Measurements from ENCODE around the gene NKX3-2. TPM values are rescaled to one million over a fixed set of nuclear protein-coding genes. Genes with fewer than 3 reads are reported as not detected.

The NKX3-2 gene
- total RNA-seq, 2 donors from 2014 or later: not detected

DNA sequence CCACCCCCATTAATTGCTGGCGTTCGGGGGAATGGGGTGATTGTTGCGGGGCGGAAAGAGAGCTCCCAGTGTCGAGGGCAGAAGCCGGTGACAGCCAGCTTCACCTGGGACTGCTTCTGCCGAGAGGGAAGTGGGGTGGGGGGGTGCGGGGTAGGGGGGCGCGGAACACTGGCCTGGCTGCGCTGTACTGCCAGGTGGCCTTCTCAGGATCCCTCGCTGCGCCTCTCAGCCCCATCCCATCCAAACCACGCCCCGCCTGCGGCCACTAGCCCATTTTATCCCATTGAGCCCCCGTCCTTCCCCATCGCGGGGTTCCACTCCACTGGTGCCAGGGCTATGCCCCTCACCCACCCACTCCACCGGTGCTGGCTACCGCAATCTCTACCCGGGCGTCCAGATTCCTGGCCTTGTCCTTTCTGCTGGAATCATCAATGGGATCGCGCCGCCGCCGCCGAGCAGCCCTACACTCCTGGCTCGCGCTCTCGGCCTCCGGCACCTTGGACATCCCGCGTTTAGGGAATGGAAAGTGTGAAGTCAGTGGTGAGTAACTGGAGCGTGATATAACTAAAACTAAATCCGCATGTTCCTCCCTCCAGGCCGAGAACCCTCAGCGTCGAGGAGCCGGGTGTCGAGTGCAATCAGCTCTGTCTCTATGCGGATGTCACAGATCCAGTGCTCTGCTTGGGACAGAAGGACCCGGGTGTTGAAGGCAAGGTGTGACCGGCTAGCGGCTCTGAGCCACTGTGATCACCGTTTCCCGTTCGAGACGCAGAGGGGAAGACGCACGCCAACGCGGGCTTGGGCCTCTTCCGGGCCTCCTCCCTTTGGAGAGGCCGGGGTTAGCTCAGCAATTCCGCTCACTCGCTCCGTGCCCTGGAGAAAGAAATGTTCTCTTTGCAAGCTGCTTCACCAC, 20.5 kb downstream of the NKX3-2 start:
- H3K27me3 Mint-ChIP-seq: peaks cover 68% of the 10 kb centered on the region
- H3K9me3 ChIP-seq (ENCODE audit: control insufficient read depth, low read length, poor library complexity, severe bottlenecking): peaks cover 3% of the 10 kb centered on the region
- peak overlapping the region; percentile 16 for H3K27ac Mint-ChIP-seq
- H3K4me1 Mint-ChIP-seq: peaks cover 8% of the 10 kb centered on the region
- H3K36me3 Mint-ChIP-seq (ENCODE audit: low read depth): no peaks in the 10 kb centered on the region
- no peak for DNase-seq
- no peak for ATAC-seq
- H3K4me3 Mint-ChIP-seq: peak overlapping the region; percentile 39

- Mint-ChIP-seq H3K36me3 (ENCODE audit: low read depth) (no peaks in the 10 kb centered on the region), H3K4me1 (peaks cover 3% of the 10 kb centered on the region), H3K4me3 (peak overlapping the region; percentile 61), H3K27me3 (peaks cover 60% of the 10 kb centered on the region), H3K27ac (peak overlapping the region; percentile 29)
- ATAC-seq (no peak), DNase-seq (no peak)
- H3K9me3 ChIP-seq (ENCODE audit: control insufficient read depth, low read length, poor library complexity, severe bottlenecking): peaks cover 3% of the 10 kb centered on the region
Measured at GRCh38 chr4:13523105-13523477, 21.2 kb downstream of the NKX3-2 start.

DNA sequence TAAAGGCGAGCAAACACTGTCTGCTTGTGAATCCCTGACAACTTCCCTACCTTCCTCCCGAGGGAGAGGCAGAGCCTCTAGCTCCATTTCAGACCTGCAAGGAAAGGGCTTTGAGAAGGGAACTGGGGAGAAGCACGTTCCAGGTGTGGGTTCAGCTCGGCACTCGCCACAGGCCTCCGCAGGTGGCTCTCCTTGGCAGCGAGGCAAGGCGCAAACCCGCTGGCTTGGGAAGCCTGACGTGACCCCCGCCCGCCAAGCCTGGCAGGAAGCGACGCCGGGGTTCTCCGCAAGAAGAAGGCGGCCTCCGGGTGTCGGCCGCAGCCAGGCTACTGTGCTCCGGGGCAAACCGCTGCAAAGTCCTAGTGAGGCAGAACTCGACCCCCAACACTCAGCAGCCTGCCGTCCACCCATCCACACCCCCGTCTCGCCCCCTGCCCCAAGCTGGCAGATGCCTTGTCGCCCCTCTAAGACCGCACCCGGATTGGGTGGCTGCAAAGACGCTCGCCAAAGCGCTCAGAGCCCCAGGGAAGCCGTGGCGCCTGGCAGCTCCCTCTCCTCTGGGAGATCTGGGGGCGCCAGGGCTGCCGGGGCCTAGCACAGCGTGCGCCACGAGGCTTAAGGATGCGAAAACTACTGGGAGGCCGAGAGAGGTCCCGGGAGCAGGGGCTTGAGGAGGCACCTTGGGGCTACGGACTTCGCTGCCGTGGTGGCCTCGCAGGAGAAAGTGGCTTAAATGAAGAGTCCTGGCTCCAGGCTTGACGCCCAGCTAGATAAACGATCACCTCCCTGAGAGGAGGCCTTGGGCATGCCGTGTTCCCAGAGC, 21.8 kb downstream of the NKX3-2 start:
- Mint-ChIP-seq H3K27ac (peak overlapping the region; percentile 29), H3K4me1 (peaks cover 3% of the 10 kb centered on the region), H3K36me3 (ENCODE audit: low read depth) (no peaks in the 10 kb centered on the region), H3K27me3 (peaks cover 57% of the 10 kb centered on the region), H3K4me3 (peak overlapping the region; percentile 61)
- ATAC-seq: no peak
- H3K9me3 ChIP-seq (ENCODE audit: control insufficient read depth, low read length, poor library complexity, severe bottlenecking): peaks cover 3% of the 10 kb centered on the region
- no peak for DNase-seq

DNA sequence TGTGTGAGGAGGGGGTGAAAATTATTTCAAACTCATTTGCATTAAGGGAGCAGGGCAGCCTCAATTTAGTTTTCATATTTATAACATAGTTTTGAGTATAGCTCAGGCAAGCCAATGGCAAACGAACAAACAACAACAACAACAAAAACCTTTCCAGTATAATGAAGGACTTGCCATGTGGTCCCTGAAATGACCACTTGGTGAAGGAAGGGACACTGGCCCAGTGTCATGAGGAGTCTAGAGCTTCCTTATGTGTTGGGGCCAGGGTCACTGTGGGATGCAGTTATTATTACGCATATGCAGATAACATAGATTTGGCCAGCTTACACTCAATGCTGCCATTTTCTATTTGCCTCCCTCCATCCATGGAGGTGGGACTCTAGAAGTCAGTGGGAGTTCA, 23.3 kb downstream of the NKX3-2 start:
- peaks cover 53% of the 10 kb centered on the region for H3K27me3 Mint-ChIP-seq
- H3K4me1 Mint-ChIP-seq: no peaks in the 10 kb centered on the region
- H3K36me3 Mint-ChIP-seq (ENCODE audit: low read depth): no peaks in the 10 kb centered on the region
- DNase-seq (no peak), ATAC-seq (no peak)
- no peaks in the 10 kb centered on the region for H3K9me3 ChIP-seq (ENCODE audit: control insufficient read depth, low read length, poor library complexity, severe bottlenecking)
- H3K4me3 Mint-ChIP-seq: no peak overlapping the region
- H3K27ac Mint-ChIP-seq: no peak overlapping the region

GRCh38 chr4:13516315-13516860, 27.9 kb downstream of the NKX3-2 start:
- Mint-ChIP-seq H3K4me3 (no peak overlapping the region), H3K27ac (no peak overlapping the region), H3K36me3 (ENCODE audit: low read depth) (peaks cover 2% of the 10 kb centered on the region), H3K27me3 (peaks cover 36% of the 10 kb centered on the region), H3K4me1 (no peaks in the 10 kb centered on the region)
- DNase-seq (no peak), ATAC-seq (no peak)
- H3K9me3 ChIP-seq (ENCODE audit: control insufficient read depth, low read length, poor library complexity, severe bottlenecking): no peaks in the 10 kb centered on the region

DNA sequence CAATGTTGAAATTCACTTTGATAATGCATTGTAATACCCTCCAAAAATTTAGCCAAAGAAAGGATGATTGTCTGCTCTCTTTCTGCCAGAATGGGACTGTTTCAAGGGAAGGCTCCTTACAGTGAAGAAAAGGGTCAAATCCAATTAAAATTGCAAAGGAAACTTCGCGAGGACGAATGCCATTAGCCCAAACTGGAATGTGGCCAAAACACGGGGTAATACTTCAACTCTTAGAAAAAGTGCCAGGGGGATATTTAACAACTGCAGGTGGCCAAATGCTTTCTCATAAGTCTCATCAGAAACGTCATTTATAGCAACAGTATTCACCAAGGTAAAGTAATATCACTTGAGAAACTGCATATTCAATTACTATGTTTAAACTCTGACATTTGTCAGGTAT, 29.0 kb downstream of the NKX3-2 start:
- Mint-ChIP-seq H3K36me3 (ENCODE audit: low read depth) (peaks cover 2% of the 10 kb centered on the region), H3K27me3 (peaks cover 45% of the 10 kb centered on the region), H3K4me3 (no peak overlapping the region), H3K4me1 (no peaks in the 10 kb centered on the region), H3K27ac (no peak overlapping the region)
- ATAC-seq (no peak), DNase-seq (no peak)
- H3K9me3 ChIP-seq (ENCODE audit: control insufficient read depth, low read length, poor library complexity, severe bottlenecking): no peaks in the 10 kb centered on the region

GRCh38 chr4:13514722-13515121, 29.6 kb downstream of the NKX3-2 start:
- H3K36me3 Mint-ChIP-seq (ENCODE audit: low read depth): peaks cover 2% of the 10 kb centered on the region
- DNase-seq: no peak
- ATAC-seq: no peak
- H3K27me3 Mint-ChIP-seq: peaks cover 45% of the 10 kb centered on the region
- no peak overlapping the region for H3K4me3 Mint-ChIP-seq
- no peak overlapping the region for H3K27ac Mint-ChIP-seq
- H3K4me1 Mint-ChIP-seq: no peaks in the 10 kb centered on the region
- H3K9me3 ChIP-seq (ENCODE audit: control insufficient read depth, low read length, poor library complexity, severe bottlenecking): no peaks in the 10 kb centered on the region

- no peaks in the 10 kb centered on the region for H3K9me3 ChIP-seq (ENCODE audit: control insufficient read depth, low read length, poor library complexity, severe bottlenecking)
- H3K36me3 Mint-ChIP-seq (ENCODE audit: low read depth): peaks cover 2% of the 10 kb centered on the region
- no peak overlapping the region for H3K4me3 Mint-ChIP-seq
Measured at GRCh38 chr4:13511101-13511500, 33.2 kb downstream of the NKX3-2 start.

DNA sequence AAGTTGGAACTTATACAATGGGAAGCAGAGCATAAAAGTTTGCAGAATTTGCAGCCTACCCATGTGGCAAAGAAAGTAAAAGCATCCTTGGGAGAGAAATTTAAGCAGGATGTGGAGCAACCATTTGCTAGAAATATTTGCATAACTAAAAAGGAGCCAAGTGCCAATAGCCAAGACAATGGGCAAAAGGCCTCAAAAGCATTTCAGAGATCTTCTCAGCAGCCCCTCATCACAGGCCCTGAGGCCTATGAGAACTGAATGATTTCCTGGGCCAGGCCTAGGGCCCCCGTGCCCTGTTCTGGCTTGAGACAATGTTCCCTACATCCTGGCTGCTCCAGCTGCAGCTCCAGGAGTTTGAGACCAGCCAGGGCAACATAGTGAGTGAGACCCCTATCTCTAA, 34.9 kb downstream of the NKX3-2 start:
- DNase-seq (no peak), ATAC-seq (no peak)
- Mint-ChIP-seq H3K4me1 (no peaks in the 10 kb centered on the region), H3K27me3 (peaks cover 46% of the 10 kb centered on the region), H3K27ac (no peak overlapping the region), H3K4me3 (no peak overlapping the region), H3K36me3 (ENCODE audit: low read depth) (peaks cover 2% of the 10 kb centered on the region)
- H3K9me3 ChIP-seq (ENCODE audit: control insufficient read depth, low read length, poor library complexity, severe bottlenecking): no peaks in the 10 kb centered on the region

More at GRCh38 chr4:13511101-13511500, 33.2 kb downstream of the NKX3-2 start:
- ATAC-seq (no peak), DNase-seq (no peak)
- Mint-ChIP-seq H3K27ac (no peak overlapping the region), H3K27me3 (peaks cover 41% of the 10 kb centered on the region), H3K4me1 (no peaks in the 10 kb centered on the region)

GRCh38 chr4:13504374-13504773, 39.9 kb downstream of the NKX3-2 start:
- no peak overlapping the region for H3K4me3 Mint-ChIP-seq
- no peaks in the 10 kb centered on the region for H3K36me3 Mint-ChIP-seq (ENCODE audit: low read depth)
- H3K4me1 Mint-ChIP-seq: no peaks in the 10 kb centered on the region
- ATAC-seq: no peak
- no peak for DNase-seq
- H3K9me3 ChIP-seq (ENCODE audit: control insufficient read depth, low read length, poor library complexity, severe bottlenecking): no peaks in the 10 kb centered on the region
- peaks cover 41% of the 10 kb centered on the region for H3K27me3 Mint-ChIP-seq
- H3K27ac Mint-ChIP-seq: no peak overlapping the region

GRCh38 chr4:13498469-13498868, 45.8 kb downstream of the NKX3-2 start:
- ATAC-seq (no peak), DNase-seq (no peak)
- H3K9me3 ChIP-seq (ENCODE audit: control insufficient read depth, low read length, poor library complexity, severe bottlenecking): no peaks in the 10 kb centered on the region
- Mint-ChIP-seq H3K27ac (no peak overlapping the region), H3K4me1 (no peaks in the 10 kb centered on the region), H3K36me3 (ENCODE audit: low read depth) (no peaks in the 10 kb centered on the region), H3K27me3 (peaks cover 55% of the 10 kb centered on the region), H3K4me3 (no peak overlapping the region)

GRCh38 chr4:13496605-13497004, 47.7 kb downstream of the NKX3-2 start:
- H3K4me3 Mint-ChIP-seq: no peak overlapping the region
- no peaks in the 10 kb centered on the region for H3K36me3 Mint-ChIP-seq (ENCODE audit: low read depth)
- H3K4me1 Mint-ChIP-seq: no peaks in the 10 kb centered on the region
- H3K27me3 Mint-ChIP-seq: peaks cover 59% of the 10 kb centered on the region
- H3K9me3 ChIP-seq (ENCODE audit: control insufficient read depth, low read length, poor library complexity, severe bottlenecking): no peaks in the 10 kb centered on the region
- ATAC-seq (no peak), DNase-seq (no peak)
- no peak overlapping the region for H3K27ac Mint-ChIP-seq

DNA sequence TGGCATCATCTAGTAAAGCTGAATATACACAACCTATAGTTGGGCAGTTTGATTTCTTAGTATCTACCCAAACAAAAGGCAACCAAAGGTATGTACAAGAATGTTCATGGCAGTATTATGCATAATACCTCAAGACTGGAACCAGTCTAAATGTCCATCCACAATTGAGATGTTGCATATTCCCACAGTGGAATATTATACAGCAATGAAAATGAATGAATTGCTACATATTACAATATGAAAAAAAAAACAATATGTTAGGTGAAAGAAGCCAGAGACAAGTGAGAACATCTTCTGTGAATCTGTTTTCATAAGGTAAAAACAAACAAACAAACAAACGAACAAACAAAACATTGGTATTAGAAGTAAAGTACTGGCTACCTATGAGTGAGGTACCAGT, 48.6 kb downstream of the NKX3-2 start:
- Mint-ChIP-seq H3K4me1 (no peaks in the 10 kb centered on the region), H3K27me3 (peaks cover 59% of the 10 kb centered on the region), H3K36me3 (ENCODE audit: low read depth) (peaks cover 2% of the 10 kb centered on the region), H3K4me3 (no peak overlapping the region), H3K27ac (no peak overlapping the region)
- no peaks in the 10 kb centered on the region for H3K9me3 ChIP-seq (ENCODE audit: control insufficient read depth, low read length, poor library complexity, severe bottlenecking)
- DNase-seq: no peak
- ATAC-seq: no peak

Data from T-helper 17 cell (primary cell).